IMR-90 (cell line): ENCODE measurements around the gene FEM1A. TPM values are rescaled to one million over a fixed set of nuclear protein-coding genes. Genes with fewer than 3 reads are reported as not detected.

Experiments
- ATAC-seq: fragments of 200-7000 bp; cut with Tn5 transposase; 2 replicates; pipeline ENCODE4 v1.9.1; 2020; ENCODE audit warnings: low read depth, mild to moderate bottlenecking, moderate library complexity
- BruUV-seq: library from RNA; stranded (reverse); fragments of 400-500 nt; replicated peaks from 2 replicates; lab custom pipeline; 2021; lab: Mats Ljungman, UMichigan
- CTCF ChIA-PET: fragments of 300-600 bp; formaldehyde crosslinking; extraction: SDS; loops from one replicate; lab custom pipeline; 2021; ENCODE audit warnings: antibody characterized with exemption; lab: Yijun Ruan, JAX
- POLR2A ChIA-PET: fragments of 300-600 bp; sonication (Branson Sonifier 250); formaldehyde crosslinking; loops from one replicate; lab custom pipeline; 2022; ENCODE audit warnings: antibody characterized with exemption; ENCODE audit not compliant: unreplicated experiment; lab: Charles Lee
- DNase-seq: peaks from one replicate; pipeline ENCODE4 v3.0.0; 2013
- H2AFZ ChIP-seq: replicated peaks from 2 replicates; pipeline ENCODE3; 2013; ENCODE audit warnings: low read length, mild to moderate bottlenecking; ENCODE audit not compliant: poor library complexity
- H2AK5ac ChIP-seq: 2 replicates; pipeline ENCODE4 v1.6.1; 2013; ENCODE audit warnings: low read depth, low read length, inconsistent platforms
- H2AK9ac ChIP-seq: replicated peaks from 2 replicates; pipeline ENCODE3; 2013; ENCODE audit warnings: mild to moderate bottlenecking, low read depth, low read length, moderate library complexity; ENCODE audit not compliant: poor library complexity
- H2BK120ac ChIP-seq: 2 replicates; pipeline ENCODE4 v1.6.1; 2013; ENCODE audit warnings: low read depth, low read length, inconsistent platforms
- H2BK15ac ChIP-seq: 3 replicates; pipeline ENCODE4 v1.6.1; 2013; ENCODE audit warnings: low read depth, low read length, inconsistent platforms
- H2BK20ac ChIP-seq: 2 replicates; pipeline ENCODE4 v1.6.1; 2013; ENCODE audit warnings: low read depth, mild to moderate bottlenecking, inconsistent platforms, low read length, moderate library complexity
- H2BK5ac ChIP-seq: 2 replicates; pipeline ENCODE4 v1.6.1; 2013; ENCODE audit warnings: mild to moderate bottlenecking, low read depth, low read length, inconsistent platforms; ENCODE audit not compliant: poor library complexity, severe bottlenecking
- H3K14ac ChIP-seq: replicated peaks from 2 replicates; pipeline ENCODE4 v1.6.1; 2013; ENCODE audit warnings: low read depth, low read length, inconsistent platforms
- H3K18ac ChIP-seq: 2 replicates; pipeline ENCODE4 v1.6.1; 2013; ENCODE audit warnings: low read depth, low read length, control low read depth
- H3K23ac ChIP-seq: 2 replicates; pipeline ENCODE4 v1.6.1; 2013; ENCODE audit warnings: low read depth, low read length, inconsistent platforms
- H3K27ac ChIP-seq: 2 replicates; pipeline ENCODE4 v1.5.1; 2013; ENCODE audit warnings: mild to moderate bottlenecking, control low read depth, low read length; ENCODE audit not compliant: insufficient read depth
- H3K27me3 ChIP-seq: 2 replicates; pipeline ENCODE4 v1.6.1; 2013; ENCODE audit warnings: low read length; ENCODE audit not compliant: control insufficient read depth, insufficient read depth
- H3K36me3 ChIP-seq: 2 replicates; pipeline ENCODE4 v1.6.1; 2013; ENCODE audit warnings: low read length, mixed read lengths; ENCODE audit not compliant: control insufficient read depth, insufficient read depth
- H3K4ac ChIP-seq: 2 replicates; pipeline ENCODE4 v1.6.1; 2013; ENCODE audit warnings: low read depth, low read length, inconsistent platforms
- H3K4me1 ChIP-seq: 2 replicates; pipeline ENCODE4 v1.6.1; 2013; ENCODE audit warnings: low read length, mixed read lengths; ENCODE audit not compliant: control insufficient read depth, insufficient read depth
- H3K4me2 ChIP-seq: 2 replicates; pipeline ENCODE4 v1.6.1; 2013; ENCODE audit warnings: low read depth, mild to moderate bottlenecking, control low read depth, low read length, moderate library complexity
- H3K4me3 ChIP-seq: 2 replicates; pipeline ENCODE4 v1.5.1; 2013; ENCODE audit warnings: low read depth, mild to moderate bottlenecking, control low read depth, low read length, moderate library complexity; ENCODE audit not compliant: insufficient read depth
- H3K56ac ChIP-seq: 2 replicates; pipeline ENCODE4 v1.6.1; 2013; ENCODE audit warnings: low read length, inconsistent platforms; ENCODE audit not compliant: insufficient read depth; ENCODE audit errors: extremely low read depth
- H3K79me1 ChIP-seq, 2 experiments: 2 replicates each; pipeline ENCODE4 v1.6.1; 2013; ENCODE audit warnings: low read length in 2 of 2, inconsistent platforms in 1 of 2, low read depth in 1 of 2
- H3K9ac ChIP-seq: 2 replicates; pipeline ENCODE4 v1.6.1; 2013; ENCODE audit warnings: low read depth, low read length, control low read depth
- H3K9me1 ChIP-seq: 2 replicates; pipeline ENCODE4 v1.6.1; 2013; ENCODE audit warnings: low read length, inconsistent platforms; ENCODE audit not compliant: insufficient read depth
- H3K9me3 ChIP-seq: 2 replicates; pipeline ENCODE4 v1.6.1; 2013; ENCODE audit warnings: low read length; ENCODE audit not compliant: control insufficient read depth, insufficient read depth
- H4K20me1 ChIP-seq: 2 replicates; pipeline ENCODE4 v1.6.1; 2013; ENCODE audit warnings: low read length, inconsistent platforms; ENCODE audit not compliant: insufficient read depth
- H4K5ac ChIP-seq: 2 replicates; pipeline ENCODE4 v1.6.1; 2013; ENCODE audit warnings: mild to moderate bottlenecking, low read depth, low read length, control low read depth
- H4K8ac ChIP-seq, 2 experiments: 2 replicates each; pipeline ENCODE4 v1.6.1; 2013; ENCODE audit warnings: low read depth in 2 of 2, low read length in 2 of 2, control low read depth in 1 of 2, inconsistent platforms in 1 of 2
- H4K91ac ChIP-seq: 2 replicates; pipeline ENCODE4 v1.6.1; 2013; ENCODE audit warnings: low read depth, low read length, inconsistent platforms; ENCODE audit not compliant: insufficient read depth
- BHLHE40 ChIP-seq: fragments of 150-350 bp; IDR thresholded peaks from 2 replicates; pipeline ENCODE4 v1.6.1; 2016; ENCODE audit warnings: mild to moderate bottlenecking, low read depth, low read length
- CEBPB ChIP-seq: IDR thresholded peaks from 2 replicates; pipeline ENCODE4 v1.6.1; 2012; ENCODE audit warnings: low read depth, low read length, improper control_type of control experiment
- CHD1 ChIP-seq: IDR thresholded peaks from 2 replicates; pipeline ENCODE4 v1.6.1; 2012; ENCODE audit warnings: low read depth, low read length, improper control_type of control experiment
- FOS ChIP-seq: fragments of 150-350 bp; IDR thresholded peaks from 2 replicates; pipeline ENCODE4 v1.6.1; 2016; ENCODE audit warnings: low read depth, low read length
- MAFK ChIP-seq: IDR thresholded peaks from 2 replicates; pipeline ENCODE4 v1.6.1; 2012; ENCODE audit warnings: low read depth, low read length, improper control_type of control experiment
- MAZ ChIP-seq: IDR thresholded peaks from 2 replicates; pipeline ENCODE4 v1.6.1; 2012; ENCODE audit warnings: low read depth, mild to moderate bottlenecking, low read length, improper control_type of control experiment, moderate library complexity, borderline replicate concordance
- MXI1 ChIP-seq: IDR thresholded peaks from 2 replicates; pipeline ENCODE4 v1.6.1; 2012; ENCODE audit warnings: low read depth, mild to moderate bottlenecking, low read length, moderate library complexity, borderline replicate concordance
- NFE2L2 ChIP-seq: fragments of 150-350 bp; IDR thresholded peaks from 2 replicates; pipeline ENCODE4 v1.6.1; 2016; ENCODE audit warnings: low read depth, mild to moderate bottlenecking, low read length
- POLR2A ChIP-seq: IDR thresholded peaks from 2 replicates; pipeline ENCODE4 v1.6.1; 2012; ENCODE audit warnings: mild to moderate bottlenecking, low read depth, low read length
- RAD21 ChIP-seq: IDR thresholded peaks from 2 replicates; pipeline ENCODE4 v1.6.1; 2012; ENCODE audit warnings: low read length, improper control_type of control experiment
- RCOR1 ChIP-seq: IDR thresholded peaks from 2 replicates; pipeline ENCODE4 v1.6.1; 2012; ENCODE audit warnings: mild to moderate bottlenecking, low read length, improper control_type of control experiment; ENCODE audit not compliant: insufficient replicate concordance
- RFX5 ChIP-seq: IDR thresholded peaks from 2 replicates; pipeline ENCODE4 v1.8.0; 2012; ENCODE audit warnings: low read depth, mild to moderate bottlenecking, low read length, moderate library complexity
- SMC3 ChIP-seq: fragments of 150-350 bp; IDR thresholded peaks from 2 replicates; pipeline ENCODE4 v1.6.1; 2016; ENCODE audit warnings: low read depth, mild to moderate bottlenecking, antibody characterized with exemption, low read length, moderate library complexity
- WGBS, 2 experiments: methylation state at CpG; one replicate each; pipeline versions ENCODE4 v1.1.5 to v1.1.7; 2013; ENCODE audit warnings: missing lambda C conversion rate in 2 of 2; ENCODE audit not compliant: insufficient read length in 1 of 2; ENCODE audit errors: extremely low coverage in 2 of 2; 5-methylcytosine and 5-hydroxymethylcytosine counted together
- dilution Hi-C: fragments of 300-500 bp; cut with HindIII; formaldehyde crosslinking; loops from one replicate; pipeline ENCODE4 v1.14.3; 2018; ENCODE audit warnings: low sequenced_read_pairs; ENCODE audit not compliant: unreplicated experiment
- in situ Hi-C: fragments of 300-500 bp; cut with MboI; formaldehyde crosslinking; loops from 3 replicates; pipeline ENCODE4 v1.14.3; 2019; ENCODE audit warnings: low sequenced_read_pairs, inconsistent platforms, mixed read lengths
- intact Hi-C: fragments of 100-400 bp; cut with micrococcal nuclease; formaldehyde crosslinking; loops from 2 replicates; pipeline ENCODE4 v1.10.0; 2022
- polyA plus RNA-seq, 3 experiments: library from polyadenylated mRNA; depleted of rRNA; stranded (reverse); fragments of >200 nt; gene quantifications; 2 replicates each; pipeline ENCODE4 v1.2.3, GENCODE V29; 2012; ENCODE audit warnings: low replicate concordance in 1 of 3
- total RNA-seq: library from RNA; depleted of rRNA; stranded (reverse); fragments of >200 nt; gene quantifications from 2 replicates; pipeline ENCODE4 v1.2.3, GENCODE V29; 2012
- TF ChIP-seq, protein P1 (sequence below): conservative IDR thresholded peaks from 2 replicates; pipeline ENCODE4 v1.5.1; 2012; ENCODE audit warnings: mild to moderate bottlenecking, low read depth, low read length, improper control_type of control experiment
- TF ChIP-seq, protein P2 (sequence below): fragments of 150-350 bp; IDR thresholded peaks from 2 replicates; pipeline ENCODE4 v1.6.1; 2016; ENCODE audit warnings: low read depth, mild to moderate bottlenecking, low read length, moderate library complexity, borderline replicate concordance
- TF ChIP-seq, protein P3 (sequence below): fragments of 150-350 bp; IDR thresholded peaks from 2 replicates; pipeline ENCODE4 v1.6.1; 2017; ENCODE audit warnings: mild to moderate bottlenecking, antibody characterized with exemption, low read length, low read depth

Gene FEM1A
- total and polyA plus RNA-seq, 2 of the 4 experiments (the other 2 are of a cell fraction): 5.3 to 8.8 TPM

DNA sequence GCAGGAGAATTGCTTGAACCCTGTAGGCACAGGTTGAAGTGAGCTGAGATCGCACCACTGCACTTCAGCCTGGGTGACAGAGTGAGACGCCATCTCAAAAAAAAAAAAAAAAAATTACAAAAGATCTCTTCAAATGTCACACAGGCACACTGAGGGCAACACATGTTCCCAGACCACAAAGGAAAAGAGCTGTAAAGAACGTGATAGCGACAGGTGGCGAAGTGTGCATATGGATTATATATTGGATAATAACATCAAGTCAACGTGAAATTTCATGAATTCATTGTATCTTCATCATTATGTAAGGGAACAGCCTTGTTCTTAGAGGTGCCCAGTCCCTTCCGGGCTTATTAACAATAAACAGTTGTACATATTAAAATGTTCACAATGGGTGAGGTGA lies 36.1 kb upstream of the FEM1A start:
- no peaks in the 10 kb centered on the region for H3K9me1 ChIP-seq
- intact Hi-C loops: no loop called here
- no peak overlapping the region for H2AFZ ChIP-seq
- no peak overlapping the region for H2BK5ac ChIP-seq
- H2BK15ac ChIP-seq: no peak overlapping the region
- no peak overlapping the region for H2AK9ac ChIP-seq
- no peaks in the 10 kb centered on the region for H4K20me1 ChIP-seq
- dilution Hi-C loops: no loop called here
- H3K27me3 ChIP-seq: peaks cover 5% of the 10 kb centered on the region
- H3K14ac ChIP-seq: no peak overlapping the region
- H2BK120ac ChIP-seq: no peak overlapping the region
- no peaks in the 10 kb centered on the region for H3K79me1 ChIP-seq
- no peak overlapping the region for H3K4me2 ChIP-seq
- H3K56ac ChIP-seq: no peak overlapping the region
- H3K9me3 ChIP-seq: peaks cover 3% of the 10 kb centered on the region; the same call in 1 of the 2 replicates
- no peak overlapping the region for H3K27ac ChIP-seq
- H2BK20ac ChIP-seq: no peak overlapping the region
- H3K9ac ChIP-seq: no peak overlapping the region
- H2AK5ac ChIP-seq: no peak overlapping the region
- in situ Hi-C loops: no loop called here
- no TSS peak for BruUV-seq
- no peak overlapping the region for H4K91ac ChIP-seq
- no peak overlapping the region for H4K5ac ChIP-seq
- no CpG with 5 or more reads among the region's 7 CpGs for WGBS, 2 experiments
- H4K8ac ChIP-seq: no peak overlapping the region
- no peak overlapping the region for H3K18ac ChIP-seq
- TF ChIP-seq RAD21 (no peak), FOS (no peak), CEBPB (no peak), CHD1 (no peak), MAFK (no peak), RCOR1 (no peak), BHLHE40 (no peak), POLR2A (no peak), SMC3 (no peak), NFE2L2 (no peak), RFX5 (no peak), MAZ (no peak), MXI1 (no peak)
- TF ChIP-seq, protein P1, sequence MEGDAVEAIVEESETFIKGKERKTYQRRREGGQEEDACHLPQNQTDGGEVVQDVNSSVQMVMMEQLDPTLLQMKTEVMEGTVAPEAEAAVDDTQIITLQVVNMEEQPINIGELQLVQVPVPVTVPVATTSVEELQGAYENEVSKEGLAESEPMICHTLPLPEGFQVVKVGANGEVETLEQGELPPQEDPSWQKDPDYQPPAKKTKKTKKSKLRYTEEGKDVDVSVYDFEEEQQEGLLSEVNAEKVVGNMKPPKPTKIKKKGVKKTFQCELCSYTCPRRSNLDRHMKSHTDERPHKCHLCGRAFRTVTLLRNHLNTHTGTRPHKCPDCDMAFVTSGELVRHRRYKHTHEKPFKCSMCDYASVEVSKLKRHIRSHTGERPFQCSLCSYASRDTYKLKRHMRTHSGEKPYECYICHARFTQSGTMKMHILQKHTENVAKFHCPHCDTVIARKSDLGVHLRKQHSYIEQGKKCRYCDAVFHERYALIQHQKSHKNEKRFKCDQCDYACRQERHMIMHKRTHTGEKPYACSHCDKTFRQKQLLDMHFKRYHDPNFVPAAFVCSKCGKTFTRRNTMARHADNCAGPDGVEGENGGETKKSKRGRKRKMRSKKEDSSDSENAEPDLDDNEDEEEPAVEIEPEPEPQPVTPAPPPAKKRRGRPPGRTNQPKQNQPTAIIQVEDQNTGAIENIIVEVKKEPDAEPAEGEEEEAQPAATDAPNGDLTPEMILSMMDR: no peak
- TF ChIP-seq, protein P2, sequence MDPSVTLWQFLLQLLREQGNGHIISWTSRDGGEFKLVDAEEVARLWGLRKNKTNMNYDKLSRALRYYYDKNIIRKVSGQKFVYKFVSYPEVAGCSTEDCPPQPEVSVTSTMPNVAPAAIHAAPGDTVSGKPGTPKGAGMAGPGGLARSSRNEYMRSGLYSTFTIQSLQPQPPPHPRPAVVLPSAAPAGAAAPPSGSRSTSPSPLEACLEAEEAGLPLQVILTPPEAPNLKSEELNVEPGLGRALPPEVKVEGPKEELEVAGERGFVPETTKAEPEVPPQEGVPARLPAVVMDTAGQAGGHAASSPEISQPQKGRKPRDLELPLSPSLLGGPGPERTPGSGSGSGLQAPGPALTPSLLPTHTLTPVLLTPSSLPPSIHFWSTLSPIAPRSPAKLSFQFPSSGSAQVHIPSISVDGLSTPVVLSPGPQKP: no peak
- TF ChIP-seq, protein P3, sequence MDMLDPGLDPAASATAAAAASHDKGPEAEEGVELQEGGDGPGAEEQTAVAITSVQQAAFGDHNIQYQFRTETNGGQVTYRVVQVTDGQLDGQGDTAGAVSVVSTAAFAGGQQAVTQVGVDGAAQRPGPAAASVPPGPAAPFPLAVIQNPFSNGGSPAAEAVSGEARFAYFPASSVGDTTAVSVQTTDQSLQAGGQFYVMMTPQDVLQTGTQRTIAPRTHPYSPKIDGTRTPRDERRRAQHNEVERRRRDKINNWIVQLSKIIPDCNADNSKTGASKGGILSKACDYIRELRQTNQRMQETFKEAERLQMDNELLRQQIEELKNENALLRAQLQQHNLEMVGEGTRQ: no peak
- ATAC-seq (no peak), DNase-seq (no peak)
- no peak overlapping the region for H3K4ac ChIP-seq
- no peaks in the 10 kb centered on the region for H3K4me1 ChIP-seq
- H3K4me3 ChIP-seq: no peak overlapping the region
- H3K36me3 ChIP-seq: no peaks in the 10 kb centered on the region
- H3K23ac ChIP-seq: no peak overlapping the region
- CTCF ChIA-PET: no interaction called here
- POLR2A ChIA-PET: no interaction called here
